Retinal pigment epithelial cell (primary cell): ENCODE data around the gene HTR1A.

Experiments used
- DNase-seq: peaks from one replicate; pipeline ENCODE4 v3.0.0-alpha.2; 2010; ENCODE audit warnings: low read depth
- H3K4me3 ChIP-seq: 2 replicates; pipeline ENCODE4 v1.5.1; 2011; ENCODE audit warnings: mild to moderate bottlenecking, low read length, control low read depth, moderate library complexity
- TF ChIP-seq, protein P1 (sequence below): conservative IDR thresholded peaks from 2 replicates; pipeline ENCODE4 v1.5.1; 2011; ENCODE audit warnings: low read depth, low read length, control low read depth, inconsistent platforms

Gene HTR1A

DNA sequence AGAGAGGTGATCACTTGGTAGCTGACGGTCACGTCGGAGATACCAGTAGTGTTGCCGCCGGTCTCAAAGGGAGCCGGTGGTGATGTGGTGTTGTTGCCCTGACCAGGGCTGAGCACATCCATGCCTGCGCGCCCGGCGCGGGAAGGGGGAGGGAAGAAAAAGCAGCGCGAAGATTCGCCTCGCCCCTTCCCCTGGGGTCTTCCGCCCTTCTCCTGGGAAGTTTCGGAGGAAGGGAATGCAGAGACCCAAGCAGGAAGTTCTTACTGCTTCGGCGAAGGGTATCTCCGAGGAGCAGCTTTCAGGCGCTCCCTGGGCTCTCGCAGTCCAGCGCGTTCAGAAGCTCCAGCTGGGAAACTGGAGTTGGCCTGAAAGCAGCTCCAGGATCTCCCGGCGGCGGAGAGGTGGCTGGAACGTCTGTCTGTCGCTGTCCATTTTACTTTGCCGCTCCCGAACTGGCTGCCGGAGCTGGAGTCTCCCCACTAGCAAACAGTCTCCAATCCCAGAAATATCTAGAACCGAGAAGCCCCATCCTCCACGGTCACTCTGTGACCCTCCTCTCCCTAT is 565 bp downstream of the HTR1A start:
- no peak overlapping the region for H3K4me3 ChIP-seq
- DNase-seq, result no peak

DNA sequence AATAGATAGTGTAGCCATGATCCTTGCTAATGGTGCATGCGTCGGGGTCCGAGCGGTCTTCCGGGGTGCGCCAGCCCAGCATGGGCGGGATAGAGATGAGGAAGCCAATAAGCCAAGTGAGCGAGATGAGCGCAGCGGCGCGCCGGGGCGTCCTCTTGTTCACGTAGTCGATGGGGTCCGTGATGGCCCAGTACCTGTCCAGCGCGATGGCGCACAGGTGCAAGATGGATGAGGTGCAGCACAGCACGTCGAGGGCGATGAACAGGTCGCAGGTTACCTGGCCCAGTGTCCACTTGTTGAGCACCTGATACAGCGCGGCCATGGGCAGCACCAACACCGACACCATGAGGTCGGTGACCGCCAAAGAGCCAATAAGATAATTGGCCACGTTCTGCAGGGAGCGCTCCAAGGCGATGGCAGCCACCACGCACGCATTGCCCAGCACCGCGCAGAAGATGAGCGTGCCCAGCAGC is 1.1 kb downstream of the HTR1A start:
- TF ChIP-seq, protein P1, sequence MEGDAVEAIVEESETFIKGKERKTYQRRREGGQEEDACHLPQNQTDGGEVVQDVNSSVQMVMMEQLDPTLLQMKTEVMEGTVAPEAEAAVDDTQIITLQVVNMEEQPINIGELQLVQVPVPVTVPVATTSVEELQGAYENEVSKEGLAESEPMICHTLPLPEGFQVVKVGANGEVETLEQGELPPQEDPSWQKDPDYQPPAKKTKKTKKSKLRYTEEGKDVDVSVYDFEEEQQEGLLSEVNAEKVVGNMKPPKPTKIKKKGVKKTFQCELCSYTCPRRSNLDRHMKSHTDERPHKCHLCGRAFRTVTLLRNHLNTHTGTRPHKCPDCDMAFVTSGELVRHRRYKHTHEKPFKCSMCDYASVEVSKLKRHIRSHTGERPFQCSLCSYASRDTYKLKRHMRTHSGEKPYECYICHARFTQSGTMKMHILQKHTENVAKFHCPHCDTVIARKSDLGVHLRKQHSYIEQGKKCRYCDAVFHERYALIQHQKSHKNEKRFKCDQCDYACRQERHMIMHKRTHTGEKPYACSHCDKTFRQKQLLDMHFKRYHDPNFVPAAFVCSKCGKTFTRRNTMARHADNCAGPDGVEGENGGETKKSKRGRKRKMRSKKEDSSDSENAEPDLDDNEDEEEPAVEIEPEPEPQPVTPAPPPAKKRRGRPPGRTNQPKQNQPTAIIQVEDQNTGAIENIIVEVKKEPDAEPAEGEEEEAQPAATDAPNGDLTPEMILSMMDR, result no peak
- no peak for DNase-seq
- no peak overlapping the region for H3K4me3 ChIP-seq

More for the DNA sequence above, 565 bp downstream of the HTR1A start:
- TF ChIP-seq, protein P1, result no peak

DNA sequence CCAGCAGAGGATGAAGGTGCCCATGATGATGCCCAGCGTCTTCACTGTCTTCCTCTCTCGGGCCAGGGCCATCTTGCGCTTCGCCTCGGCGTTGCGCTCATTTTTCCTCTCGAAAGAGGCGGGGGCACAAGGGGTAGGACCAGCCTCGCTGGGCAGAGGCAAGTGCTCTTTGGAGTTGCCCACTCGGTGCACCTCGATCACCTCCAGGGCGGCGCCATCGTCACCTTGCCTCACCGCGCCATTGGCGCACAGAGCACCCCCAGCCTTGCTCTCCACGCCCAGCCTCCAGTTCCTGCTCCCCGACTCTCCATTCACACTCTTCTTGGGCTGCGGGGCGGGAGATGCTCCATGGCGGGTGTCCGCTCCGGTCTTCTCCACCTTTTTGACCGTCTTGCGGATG is 1.6 kb downstream of the HTR1A start:
- DNase-seq, result no peak
- TF ChIP-seq, protein P1, result no peak
- H3K4me3 ChIP-seq, result no peak overlapping the region

DNA sequence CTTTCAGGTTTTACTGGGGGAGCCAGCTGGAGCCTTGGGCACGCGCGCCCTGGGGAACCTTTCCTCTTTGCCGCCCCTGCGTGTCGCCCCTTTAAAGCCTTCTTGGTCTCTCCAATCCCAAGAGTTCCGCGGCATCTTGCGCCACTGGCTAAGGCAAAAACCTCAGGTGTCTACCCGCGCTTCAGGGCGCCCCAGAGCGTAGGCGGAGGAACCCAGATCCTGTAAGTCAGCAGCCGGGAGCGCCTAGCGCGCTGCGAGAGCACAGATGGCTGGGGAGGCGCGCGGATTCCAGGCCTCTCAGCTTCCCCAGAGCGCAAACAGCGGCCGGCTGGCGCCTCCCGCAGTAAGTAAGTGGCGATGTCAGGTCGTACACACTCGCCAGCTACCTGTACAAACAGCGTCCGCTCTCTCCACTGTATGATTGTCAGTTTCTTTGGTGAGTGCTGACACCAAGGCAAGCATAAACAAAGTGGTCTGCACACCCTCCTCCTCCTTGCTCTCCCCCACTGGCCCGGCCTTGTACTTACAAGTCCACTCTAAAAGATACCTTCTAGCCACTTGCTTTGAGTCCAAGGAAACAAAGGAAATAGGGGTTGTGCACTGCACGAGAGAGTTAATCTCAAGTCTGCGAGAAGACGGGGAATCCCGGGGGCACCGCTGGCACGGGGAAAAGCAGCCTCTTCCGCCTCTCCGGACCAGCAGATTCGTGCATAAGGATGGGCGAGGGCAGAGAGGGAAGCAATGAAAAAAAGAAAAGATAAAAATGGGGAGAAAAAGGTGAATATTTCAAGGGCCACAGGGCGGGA is 2.9 kb downstream of the HTR1A start:
- TF ChIP-seq, protein P1, result no peak
- no peak overlapping the region for H3K4me3 ChIP-seq
- no peak for DNase-seq

DNA sequence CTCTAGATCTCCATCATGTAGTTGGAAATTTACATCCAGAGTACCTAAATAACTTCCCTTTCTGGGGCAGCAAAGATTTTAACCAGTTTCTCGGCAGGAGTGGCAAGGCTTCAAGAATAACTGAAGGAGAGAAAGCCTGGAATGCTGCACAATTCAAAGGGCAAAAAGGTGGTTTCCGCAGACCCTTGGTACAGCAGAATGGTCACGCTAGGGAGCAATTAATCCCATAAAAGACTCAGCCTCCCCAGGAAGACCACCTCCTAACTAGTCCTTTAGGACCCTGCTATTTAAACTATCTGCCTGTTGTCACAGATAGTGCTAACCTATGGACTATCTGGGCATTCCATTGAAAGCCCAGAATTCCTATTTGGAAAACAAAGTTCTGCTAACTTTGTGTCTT is 3.6 kb downstream of the HTR1A start:
- no peak for DNase-seq
- H3K4me3 ChIP-seq, result no peak overlapping the region
- TF ChIP-seq, protein P1, result no peak

DNA sequence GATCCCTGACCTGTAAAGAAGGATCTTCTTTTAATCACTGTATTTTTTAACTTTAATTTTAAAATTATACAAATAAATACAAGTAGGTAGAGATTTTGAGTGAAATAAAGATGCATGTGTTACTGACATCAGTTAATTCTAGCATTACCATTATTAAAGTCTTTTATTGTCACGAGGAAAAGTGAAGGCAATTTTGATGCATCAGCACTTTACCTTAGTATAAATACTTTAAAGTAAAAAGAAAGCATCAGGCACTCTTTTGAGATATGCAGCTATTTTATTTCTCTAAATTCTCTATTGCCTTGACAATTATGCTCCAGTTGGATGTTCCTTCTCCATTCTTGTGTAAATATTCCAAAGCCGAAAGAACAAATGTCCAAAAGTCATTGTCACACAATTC is 4.6 kb downstream of the HTR1A start:
- H3K4me3 ChIP-seq, result no peak overlapping the region
- no peak for DNase-seq
- TF ChIP-seq, protein P1, result no peak

DNA sequence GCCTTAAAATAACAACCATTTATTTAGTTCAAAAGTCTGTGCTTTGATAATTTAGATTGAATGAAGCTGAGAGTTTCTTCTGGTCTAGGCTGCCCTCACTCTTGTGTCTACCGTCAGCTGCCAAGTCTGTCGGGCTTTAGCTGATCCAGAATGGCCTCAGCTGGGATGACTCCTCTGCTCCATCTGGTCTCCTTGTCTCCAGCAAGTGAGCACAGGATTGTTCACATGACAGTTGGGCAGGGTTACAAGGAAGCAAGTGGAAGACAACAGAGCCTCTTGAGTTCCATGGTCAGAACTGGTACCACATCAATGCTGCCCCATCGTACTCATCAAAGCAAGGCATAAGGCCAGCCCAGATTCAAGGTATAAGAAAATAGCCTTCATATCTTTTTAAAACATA is 9.0 kb downstream of the HTR1A start:
- H3K4me3 ChIP-seq, result no peak overlapping the region
- TF ChIP-seq, protein P1, result no peak
- DNase-seq, result no peak
